Spleen (tissue), 7 donors: ENCODE measurements around the gene SMPDL3A.

Source experiments
- CTCF ChIP-seq, 11 experiments: fragments of 200-600 bp in 7 of 11; fragments of 450-650 bp in 4 of 11; sonication (generic) in 4 of 11; IDR thresholded peaks in 8 of 11; conservative IDR thresholded peaks in 3 of 11; 1 replicate in 7 of 11; 2 replicates in 4 of 11; pipeline versions ENCODE4 v1.4.0 to v1.8.0; 2016 to 2021; ENCODE audit warnings: antibody characterized with exemption in 11 of 11, inconsistent platforms in 4 of 11, mild to moderate bottlenecking in 1 of 11
- POLR2A ChIP-seq, 3 donors: fragments of 450-650 bp; IDR thresholded peaks; one replicate each; pipeline ENCODE4 v1.5.1; 2017; ENCODE audit warnings: antibody characterized with exemption in 3 of 3, mild to moderate bottlenecking in 1 of 3
- POLR2AphosphoS5 ChIP-seq, 3 donors: sonication (generic); formaldehyde crosslinking; IDR thresholded peaks; one replicate each; pipeline ENCODE4 v1.5.1; 2017; ENCODE audit warnings: antibody characterized with exemption in 3 of 3
- donor health status: DM: no; HTN: no; CAD: no; lungs with moderate emphysema.
- donor health status: DM: no; HTN: no; CAD: no.
- donor health status: DM: no; HTN: no; CAD: no.

- TF ChIP-seq POLR2A (IDR thresholded peaks at IDR 0.05) (no peak), CTCF (IDR thresholded peaks at IDR 0.05 in 8 of 11, conservative IDR thresholded peaks at IDR 0.05 in 3 of 11) (no peak), POLR2AphosphoS5 (IDR thresholded peaks at IDR 0.05) (no peak)
These were observed 49.0 kb upstream of the SMPDL3A start for GRCh38 chr6:122740091-122740490.
